Activated CD4-positive, CD25-positive, alpha-beta regulatory T cell treated with anti-CD3 and anti-CD28 coated beads, Interleukin-2, amount 50 U/mL, for 72 hours (primary cell): ENCODE results near the gene EVC2.

Experiments used
- DNase-seq: peaks from one replicate; pipeline ENCODE4 v3.0.0; 2021

Gene EVC2

DNA sequence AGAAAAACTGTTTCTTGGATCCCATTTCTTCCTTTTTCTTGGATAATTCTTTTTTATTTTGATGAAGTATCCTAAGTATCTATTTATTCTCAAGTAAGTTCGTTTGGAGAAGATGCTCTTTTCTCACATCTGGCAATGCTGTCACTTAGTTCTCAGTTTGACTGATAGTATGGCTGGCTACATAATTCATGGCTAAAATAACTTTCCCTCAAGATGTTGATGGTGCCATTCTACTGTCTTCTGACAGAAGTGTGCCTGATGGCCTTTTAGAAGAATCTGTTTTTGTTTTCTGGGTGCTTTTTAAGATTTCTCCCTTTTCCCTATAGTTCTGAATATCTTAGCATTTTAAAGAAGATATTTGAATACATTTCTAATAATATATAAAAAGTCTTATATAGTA lies 41.6 kb downstream of the EVC2 start:
- DNase-seq = no peak

DNA sequence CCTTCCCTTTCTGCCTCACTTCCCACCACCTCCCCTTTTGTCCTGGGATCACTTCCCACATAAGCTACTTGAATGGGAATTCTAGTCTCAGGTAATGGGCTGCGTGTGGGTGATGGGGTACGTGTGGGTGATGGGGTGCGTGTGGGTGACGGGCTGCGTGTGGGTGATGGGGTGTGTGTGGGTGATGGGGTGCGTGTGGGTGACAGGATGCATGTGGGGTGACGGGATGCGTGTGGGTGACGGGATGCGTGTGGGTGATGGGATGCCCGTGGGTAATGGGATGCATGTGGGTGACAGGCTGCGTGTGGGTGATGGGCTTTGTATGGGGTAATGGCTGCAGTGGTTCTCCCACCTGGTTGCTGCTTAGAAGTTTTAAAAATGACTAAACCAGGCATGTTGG lies 43.6 kb downstream of the EVC2 start:
- no peak for DNase-seq

DNA sequence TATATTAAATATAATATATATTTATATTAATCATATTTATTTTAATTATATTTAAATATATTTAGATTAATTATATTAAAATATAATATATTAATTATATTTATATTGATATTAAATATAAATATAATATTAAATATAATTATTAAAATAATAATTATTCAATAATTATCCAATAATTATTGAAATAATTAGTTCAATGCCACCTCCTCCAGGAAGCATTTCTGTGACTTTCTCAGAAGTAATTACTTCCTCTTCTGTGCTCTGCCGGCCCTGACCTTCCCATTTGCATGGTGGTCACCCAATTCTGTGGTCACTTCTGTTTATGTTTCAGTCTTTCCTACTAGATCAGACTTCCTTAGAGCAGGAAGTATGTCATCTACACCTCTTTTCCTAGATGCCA lies 45.8 kb downstream of the EVC2 start:
- no peak for DNase-seq

DNA sequence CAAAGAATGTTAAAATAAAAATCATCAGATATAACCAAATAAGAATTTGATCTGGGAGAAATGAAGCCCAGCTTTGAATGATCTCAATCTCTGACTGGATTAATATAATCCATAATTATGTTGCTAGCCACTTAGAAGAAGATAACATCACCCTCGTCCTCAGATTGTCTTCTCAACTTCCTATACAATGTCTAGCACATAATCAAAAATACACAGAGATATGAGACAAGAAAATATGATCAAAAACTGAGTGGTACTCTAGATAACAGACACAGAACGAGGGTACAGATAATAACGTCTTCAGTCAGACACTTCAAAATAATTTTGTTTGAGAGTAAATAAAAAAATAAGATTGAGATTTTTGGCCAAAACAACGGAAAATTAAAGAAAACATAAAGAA lies 47.1 kb downstream of the EVC2 start:
- DNase-seq = no peak

DNA sequence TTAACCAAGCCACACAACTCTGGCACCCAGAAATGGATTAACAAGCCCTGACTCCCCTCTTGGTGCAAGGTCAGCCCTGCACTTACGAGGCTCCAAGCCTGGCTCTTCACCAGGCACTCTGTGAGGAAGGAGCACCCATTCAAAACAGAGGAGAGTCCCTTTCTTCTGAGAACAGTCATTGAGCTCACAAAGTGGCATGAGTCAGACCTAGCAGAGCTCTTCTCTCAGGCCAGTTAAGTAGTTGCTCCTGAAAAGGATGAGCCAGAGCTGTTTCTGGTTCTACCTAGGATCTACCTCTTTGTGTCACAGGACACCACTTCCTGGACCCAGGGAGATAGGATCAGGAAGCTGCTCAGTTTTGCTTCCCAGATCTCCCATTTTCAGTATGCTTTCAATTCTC lies 48.2 kb downstream of the EVC2 start:
- DNase-seq = no peak

DNA sequence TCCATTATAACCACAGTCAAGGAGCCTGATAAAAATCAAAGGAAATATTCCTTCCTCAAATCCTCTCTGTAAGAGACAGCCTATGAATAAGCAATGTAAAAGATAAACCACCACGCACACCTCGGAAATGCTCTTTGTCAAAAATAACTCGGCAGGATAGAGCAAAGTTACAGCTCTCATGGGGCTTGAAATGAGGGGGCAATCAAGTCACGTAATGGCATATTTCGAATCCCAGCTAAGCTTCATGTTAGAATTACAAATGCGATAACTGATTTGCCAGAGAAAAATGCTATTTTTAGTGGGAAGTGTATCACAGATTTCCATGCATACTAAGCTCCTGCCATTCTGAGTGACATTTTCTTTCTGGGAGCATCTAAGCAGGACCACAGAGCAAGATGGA lies 49.4 kb downstream of the EVC2 start:
- no peak for DNase-seq

DNA sequence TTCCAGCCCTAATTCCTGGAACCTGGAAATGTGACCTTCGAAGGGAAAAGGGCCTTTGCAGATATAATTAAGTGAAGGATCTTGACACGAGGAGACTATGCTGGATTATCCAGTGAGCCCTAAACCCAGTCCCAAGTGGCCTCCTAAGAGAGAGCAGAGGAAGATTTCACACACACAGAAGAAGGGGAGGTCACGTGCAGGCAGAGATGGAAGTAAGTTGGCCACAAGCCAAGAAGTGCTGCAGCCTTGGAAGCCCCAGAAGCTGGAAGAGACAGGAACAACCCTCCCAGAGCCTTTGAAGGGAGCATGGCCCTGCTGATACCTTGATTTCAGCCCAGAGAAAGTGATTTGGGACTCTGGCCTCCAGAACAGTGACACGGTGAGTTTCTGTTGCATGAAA lies 51.9 kb downstream of the EVC2 start:
- no peak for DNase-seq

DNA sequence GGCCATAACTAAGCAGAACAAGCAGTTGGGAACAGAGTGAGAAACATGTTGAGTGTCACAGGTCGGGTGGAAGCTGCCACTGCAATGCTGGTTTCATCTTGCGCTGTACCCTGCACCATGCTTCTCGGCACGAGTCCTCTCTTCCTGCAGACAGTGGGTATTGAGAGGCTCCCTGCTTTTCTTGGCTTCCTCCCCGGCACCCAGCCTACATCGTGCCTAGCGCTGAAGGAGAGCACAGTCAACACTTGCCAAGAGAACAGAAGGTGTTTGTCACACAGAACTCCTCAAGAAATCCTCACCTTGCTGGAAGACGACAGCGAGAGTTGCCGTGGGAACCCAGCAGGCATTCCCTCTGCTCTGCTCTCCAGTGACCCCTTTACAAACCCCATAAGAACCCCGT lies 53.6 kb downstream of the EVC2 start:
- DNase-seq = no peak

DNA sequence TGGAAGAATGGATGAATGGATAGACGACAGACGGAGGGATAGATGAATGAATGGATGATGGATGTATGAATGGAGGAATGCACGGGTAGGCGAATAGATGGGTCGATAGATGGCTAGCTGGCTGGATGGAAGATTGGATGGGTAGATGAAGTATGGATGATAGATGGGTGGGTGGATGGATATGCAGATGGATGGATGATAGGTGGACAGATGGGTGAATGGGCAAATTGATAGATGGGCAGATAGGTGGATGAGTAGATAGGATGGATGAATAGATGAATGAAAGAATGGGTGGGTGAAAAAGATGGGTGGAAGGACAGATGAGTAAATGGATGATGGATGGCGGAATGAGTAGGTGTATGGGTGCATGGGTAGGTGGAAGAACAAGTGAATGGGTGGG lies 57.3 kb downstream of the EVC2 start:
- DNase-seq = no peak

DNA sequence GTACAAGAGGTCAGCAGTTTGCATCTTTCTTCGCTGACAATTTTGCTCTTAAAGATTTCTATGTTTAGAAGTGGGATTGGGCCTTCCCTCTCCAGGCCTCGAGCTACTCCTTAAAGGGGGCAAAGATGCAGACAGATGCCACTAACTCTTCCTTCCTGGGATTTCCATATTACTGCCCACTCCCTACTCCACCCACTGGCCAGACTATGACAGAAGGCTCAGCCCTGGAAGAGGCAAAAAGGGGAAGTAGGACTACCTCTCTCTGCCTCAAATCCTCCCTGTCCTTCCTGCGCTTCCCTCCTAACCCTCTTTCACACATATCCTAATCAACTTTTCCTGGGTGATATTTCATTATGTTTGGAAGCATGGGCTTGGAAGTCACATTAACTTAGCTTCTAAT lies 58.3 kb downstream of the EVC2 start:
- no peak for DNase-seq

DNA sequence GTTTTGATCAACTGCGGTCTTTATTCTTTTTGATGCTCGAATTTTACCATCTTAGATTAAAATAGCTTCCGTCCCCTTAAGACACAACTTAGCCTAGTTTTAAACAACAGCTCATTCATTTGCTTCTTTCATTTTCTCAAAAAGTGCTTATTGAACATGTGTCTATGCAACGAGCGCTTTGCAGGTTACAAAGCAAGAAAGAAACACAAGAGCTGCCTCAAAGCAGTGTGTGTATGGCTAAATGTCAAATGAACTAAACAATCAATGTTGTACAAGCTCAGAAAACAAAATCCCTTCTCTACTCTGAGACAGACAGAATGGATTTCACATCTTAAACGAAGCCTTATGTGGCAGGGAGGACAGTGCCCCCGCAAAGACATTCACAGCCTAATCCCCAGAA lies 61.0 kb downstream of the EVC2 start:
- DNase-seq = no peak

DNA sequence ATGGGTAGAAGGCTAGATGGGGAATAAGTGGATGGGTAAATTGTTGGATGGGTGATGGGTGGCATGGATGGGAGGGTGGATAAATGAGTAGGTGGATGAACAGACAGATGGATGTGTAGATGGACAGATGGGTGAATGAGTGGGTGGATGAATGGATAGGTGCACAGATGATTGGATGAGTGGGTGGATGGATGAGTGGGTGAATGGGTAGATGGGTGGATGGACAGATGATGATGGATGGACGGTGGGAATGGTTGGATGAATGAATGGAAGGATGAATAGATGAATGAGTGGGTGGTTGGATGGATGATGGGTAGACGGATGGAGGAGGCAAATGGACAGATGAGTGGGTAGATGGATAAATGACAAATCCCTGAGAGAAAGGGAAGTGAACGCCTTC lies 68.3 kb downstream of the EVC2 start:
- no peak for DNase-seq

DNA sequence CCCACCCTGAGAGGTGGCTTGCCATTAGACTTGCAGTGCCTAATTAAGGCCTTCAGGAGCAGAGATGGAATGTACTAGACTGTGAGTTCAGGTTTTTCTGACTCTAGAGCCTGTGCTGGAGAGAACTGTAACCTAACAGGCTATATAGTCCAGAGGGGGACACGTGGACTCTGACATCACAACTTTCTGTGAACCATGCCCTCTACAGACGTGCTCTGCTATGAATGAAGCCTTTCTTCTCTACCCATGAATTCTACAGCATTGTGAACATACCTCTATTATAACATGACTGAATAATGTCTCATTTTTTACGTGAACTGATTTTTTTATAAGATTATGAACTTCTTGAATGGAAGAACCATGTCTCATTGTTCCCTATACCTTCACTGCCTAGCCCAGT lies 68.8 kb downstream of the EVC2 start:
- DNase-seq = no peak

DNA sequence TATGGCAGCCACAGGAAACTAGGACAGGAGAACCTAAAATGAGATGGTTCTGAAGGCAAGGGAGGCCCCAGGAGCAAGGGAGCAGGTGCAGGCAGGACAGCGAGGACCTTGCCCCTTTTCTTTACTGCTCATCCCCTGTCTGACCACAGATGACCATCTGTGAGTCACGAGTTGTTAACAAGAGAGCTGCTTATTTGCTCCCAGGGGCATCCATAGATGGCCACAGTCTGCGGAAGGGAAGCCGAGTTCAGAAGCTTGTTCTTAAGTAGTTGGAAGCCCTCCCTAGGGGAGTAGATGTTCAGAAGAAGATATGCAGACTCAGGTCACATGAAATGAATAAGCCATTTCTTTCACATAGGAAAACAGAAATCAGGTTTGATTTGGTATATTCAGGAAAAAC lies 69.4 kb downstream of the EVC2 start:
- no peak for DNase-seq

DNA sequence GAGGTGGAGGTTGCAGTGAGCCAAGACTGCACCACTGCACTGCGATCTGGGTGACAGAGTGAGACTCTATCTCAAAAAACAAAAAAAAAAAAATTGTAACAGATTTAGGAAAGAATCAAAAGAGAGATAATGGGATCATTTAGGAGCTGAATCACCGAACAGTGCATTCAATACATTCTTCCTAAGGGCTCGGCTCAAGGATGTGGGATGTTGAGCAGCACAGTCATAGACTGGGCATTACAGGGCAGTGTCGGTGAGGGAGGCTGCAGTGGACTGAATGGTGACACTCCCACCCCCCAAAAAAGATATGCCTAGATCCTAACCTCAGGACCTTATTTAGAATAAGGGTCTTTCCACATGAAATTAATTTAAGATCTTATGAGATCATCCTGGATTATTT lies 70.0 kb downstream of the EVC2 start:
- DNase-seq = no peak

DNA sequence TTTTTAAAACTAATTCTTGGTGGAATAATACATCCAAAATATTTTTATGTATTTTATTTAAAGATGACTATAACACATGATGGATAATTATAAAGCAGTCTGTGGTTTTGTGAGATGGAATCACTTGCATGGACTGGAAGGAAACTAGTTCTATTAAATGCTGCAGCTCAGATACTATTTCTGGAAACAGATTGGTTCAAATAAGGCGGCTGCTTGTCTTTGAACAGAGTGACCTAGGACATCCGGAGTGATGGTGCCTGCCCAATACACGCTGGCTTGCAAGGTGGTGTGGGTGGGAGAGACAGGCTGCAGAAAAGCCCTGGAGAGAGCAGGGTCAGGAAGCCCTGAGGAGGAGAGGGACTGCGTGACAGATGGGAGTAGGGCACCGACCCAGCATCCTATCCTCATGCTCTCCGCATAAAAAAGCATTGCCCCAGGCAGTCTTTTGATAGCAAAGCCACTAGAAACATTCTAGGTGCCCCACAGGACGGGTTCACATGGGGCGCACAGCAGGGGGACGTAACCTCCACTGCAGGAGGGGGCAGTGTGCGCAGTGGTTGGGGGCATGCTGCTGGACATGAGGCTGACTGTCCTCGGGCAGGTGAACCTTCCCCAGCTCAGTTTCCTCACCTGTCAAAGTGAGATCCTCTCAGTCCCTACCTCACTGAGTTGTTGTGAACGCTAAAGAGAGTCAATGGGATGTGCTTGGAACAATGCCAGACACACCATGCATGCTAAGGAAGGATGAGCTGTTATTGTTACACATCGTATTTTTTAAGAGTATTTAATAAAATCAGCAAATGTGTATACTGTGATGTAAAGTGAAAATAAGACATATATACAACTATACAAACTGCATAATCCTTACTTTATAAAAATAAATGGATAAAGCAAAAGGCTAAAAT lies 71.3 kb downstream of the EVC2 start:
- no peak for DNase-seq

DNA sequence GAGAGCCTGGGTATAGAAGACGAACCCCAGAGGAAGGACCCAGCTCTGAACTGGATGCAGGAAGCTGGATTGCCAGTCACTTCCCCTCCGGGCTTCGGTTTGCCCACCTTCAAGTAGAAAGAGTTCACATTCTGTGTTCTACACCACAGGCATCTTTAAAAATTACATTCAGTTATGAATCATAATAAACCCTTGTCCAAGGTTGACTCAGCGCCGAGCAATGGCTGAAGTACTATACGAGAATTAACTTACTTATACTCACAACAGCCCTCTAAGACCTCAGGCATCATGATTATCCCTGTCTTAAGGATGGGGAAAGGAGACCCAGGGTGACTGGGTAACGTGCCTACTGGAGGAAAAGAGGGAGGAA lies 72.5 kb downstream of the EVC2 start:
- no peak for DNase-seq

DNA sequence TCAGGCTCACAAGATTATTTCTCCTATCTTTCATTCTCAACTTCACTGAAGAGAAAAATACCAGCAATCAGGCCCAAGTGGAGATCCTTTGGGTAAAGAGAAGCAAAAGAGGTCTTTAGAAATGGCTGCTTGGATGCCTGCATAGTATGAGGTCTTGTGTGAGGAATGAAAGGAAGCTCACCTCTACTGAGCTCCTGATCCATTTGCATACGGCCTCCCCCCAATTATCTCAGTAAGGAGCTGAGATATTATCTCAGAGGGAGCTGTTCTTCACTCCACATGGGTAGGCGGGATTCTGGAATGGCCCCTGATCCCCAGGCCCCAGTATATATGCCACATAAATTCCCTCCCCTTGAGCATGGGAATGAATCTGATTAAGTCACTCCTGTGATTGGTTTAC lies 75.8 kb downstream of the EVC2 start:
- no peak for DNase-seq

DNA sequence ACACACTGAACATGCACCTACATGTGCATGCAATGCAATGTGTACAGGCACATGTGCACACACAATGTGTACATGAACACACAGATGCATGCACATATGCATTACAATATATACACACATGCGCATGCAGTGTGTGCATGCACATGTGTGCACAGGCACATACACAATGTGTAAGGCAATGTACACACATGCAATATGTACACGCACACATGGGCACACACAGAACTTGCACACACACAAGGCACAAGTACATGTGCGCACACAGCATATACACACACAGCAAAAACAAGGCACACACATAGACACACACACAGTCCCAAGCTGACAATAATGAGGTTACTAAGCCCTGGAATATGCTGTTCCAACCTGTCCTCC lies 76.3 kb downstream of the EVC2 start:
- no peak for DNase-seq

DNA sequence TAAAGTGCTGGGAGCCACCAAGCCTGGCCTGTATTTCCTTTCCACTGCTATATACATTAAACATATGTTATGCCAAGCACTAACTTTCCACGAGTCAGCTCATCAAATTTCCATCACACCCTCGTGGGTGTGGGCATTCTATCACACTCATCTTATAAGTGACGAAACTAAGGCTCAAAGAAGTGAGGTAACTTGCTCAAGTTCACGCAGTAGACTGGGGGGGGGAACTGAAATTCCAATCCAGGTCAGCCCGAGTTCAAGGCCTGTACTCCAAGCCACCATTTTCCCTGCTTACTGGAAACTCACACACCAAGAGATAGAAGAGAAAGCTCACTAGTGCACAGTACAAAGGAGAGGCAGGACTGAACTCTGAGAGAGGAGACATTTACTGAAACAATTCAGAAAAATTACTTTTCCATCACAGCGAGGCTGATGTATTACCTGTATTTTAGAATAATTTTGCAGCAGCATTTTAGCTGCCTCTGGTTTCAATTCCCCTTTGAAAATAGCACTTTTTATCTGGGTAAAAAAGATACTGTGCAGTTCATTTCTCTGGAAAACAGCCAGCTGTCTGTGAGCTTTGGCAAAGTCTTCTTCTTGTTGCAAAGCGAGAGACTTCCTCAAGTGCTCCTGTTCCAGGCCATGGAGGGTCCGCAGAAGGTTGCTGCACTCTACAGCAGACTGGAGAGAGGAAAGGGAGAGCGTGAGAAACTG lies 76.8 kb downstream of the EVC2 start:
- no peak for DNase-seq

DNA sequence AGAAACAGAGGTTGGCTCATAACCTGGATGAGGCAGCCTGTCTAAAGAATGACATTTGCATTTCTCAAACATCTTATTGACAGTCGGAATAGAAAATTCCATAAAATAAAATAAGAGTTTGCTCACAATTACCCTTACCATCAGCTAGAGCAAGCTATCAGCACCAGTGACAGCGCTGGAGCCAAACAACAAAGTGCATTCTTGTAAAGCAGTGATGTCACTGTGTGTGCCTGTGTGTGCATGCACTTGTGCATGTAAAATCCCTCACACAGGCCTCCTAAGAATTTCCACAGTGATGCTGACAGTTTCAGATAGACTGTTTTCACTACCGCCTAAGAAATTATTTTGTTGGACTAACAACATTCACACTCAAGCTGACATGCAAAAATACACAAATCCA lies 77.6 kb downstream of the EVC2 start:
- DNase-seq = no peak

DNA sequence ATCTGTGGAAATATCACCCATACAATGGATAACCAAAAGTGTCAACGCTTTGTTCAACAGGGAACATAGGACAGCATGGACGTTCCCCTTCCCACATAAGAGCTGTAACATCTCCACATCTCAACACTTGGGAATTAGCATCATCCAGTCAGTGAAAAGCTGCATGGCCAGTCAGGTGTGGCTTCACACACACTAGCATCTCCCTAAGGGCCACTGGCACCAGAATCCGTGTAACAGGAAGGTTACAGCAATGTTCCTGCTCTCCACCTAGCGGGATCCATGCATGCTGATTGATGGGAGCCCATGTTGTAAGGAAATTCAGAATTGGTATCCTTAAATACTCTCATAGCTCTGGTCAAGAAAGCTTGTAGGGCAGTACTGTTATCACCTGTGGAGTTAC lies 78.8 kb downstream of the EVC2 start:
- DNase-seq = no peak

DNA sequence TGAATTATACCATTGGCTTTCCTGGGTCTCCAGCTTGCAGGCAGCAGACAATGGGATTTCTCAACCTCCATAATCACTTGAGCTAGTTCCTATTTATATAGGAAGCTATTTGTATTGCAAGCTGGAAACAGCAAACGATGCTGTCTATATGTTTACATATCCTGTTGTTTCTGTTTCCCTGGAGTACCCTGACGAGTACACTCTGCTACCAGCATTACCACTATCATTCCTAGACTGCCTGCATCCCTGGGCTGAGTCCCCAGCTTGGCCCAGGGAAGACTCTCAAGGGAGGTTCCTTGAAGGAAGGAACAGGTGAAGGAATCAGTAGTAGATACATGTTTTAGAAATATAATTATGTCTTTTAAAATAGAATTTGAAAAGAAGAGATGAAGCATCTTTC lies 81.4 kb downstream of the EVC2 start:
- DNase-seq = no peak

DNA sequence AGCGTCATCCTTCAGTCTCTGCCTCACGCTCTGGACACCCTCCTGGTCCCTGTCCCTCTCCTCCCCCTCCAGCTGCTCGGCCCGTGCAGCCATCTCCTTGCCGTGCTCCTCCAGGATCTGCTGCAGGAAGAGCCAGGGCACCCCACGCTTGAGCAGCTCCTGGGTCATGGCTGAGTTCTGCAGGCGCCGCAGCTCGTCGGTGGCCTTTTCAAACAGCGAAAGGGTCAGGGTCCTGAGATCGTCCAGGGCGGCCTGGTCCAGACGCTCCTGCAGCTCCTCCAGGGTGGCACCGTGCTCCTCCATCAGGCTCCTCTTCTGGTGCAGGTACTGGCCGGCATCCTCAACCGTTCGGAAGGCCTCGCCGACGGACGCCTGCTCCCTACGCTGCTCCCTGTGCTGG lies 85.8 kb downstream of the EVC2 start:
- no peak for DNase-seq
